Stimulated activated CD4-positive, alpha-beta T cell treated with anti-CD3 and anti-CD28 coated beads, Interleukin-1b, Interleukin-23, amount 100 ng/mL, for 48 hours (primary cell): ENCODE measurements around the gene SOWAHC.

Experiments used
- DNase-seq: peaks from one replicate; pipeline ENCODE4 v3.0.0-alpha.2; 2020

SOWAHC gene

GRCh38 chr2:109647636-109648035 lies 33.5 kb downstream of the SOWAHC start:
- no peak for DNase-seq

- no peak for DNase-seq
These were observed 33.9 kb downstream of the SOWAHC start for GRCh38 chr2:109648041-109648527.

- DNase-seq = no peak
These were observed 35.9 kb downstream of the SOWAHC start for GRCh38 chr2:109649736-109650695.

- no peak for DNase-seq
These were observed 40.3 kb downstream of the SOWAHC start for GRCh38 chr2:109654326-109655050.

GRCh38 chr2:109655287-109655686 lies 41.1 kb downstream of the SOWAHC start:
- DNase-seq = no peak

GRCh38 chr2:109659396-109660045 lies 45.4 kb downstream of the SOWAHC start:
- no peak for DNase-seq

GRCh38 chr2:109660046-109660860 lies 46.1 kb downstream of the SOWAHC start:
- DNase-seq = no peak

GRCh38 chr2:109662889-109663288 lies 48.7 kb downstream of the SOWAHC start:
- no peak for DNase-seq

- no peak for DNase-seq
These were observed 49.6 kb downstream of the SOWAHC start for GRCh38 chr2:109663721-109664120.

GRCh38 chr2:109666466-109666865 lies 52.3 kb downstream of the SOWAHC start:
- no peak for DNase-seq
